ENCODE measurements around the gene BBS9. TPM values are rescaled to one million over a fixed set of nuclear protein-coding genes. Genes with fewer than 3 reads are reported as not detected.

The BBS9 gene
- total and polyA plus RNA-seq, 2 donors (not counting 3 experiments of a cell fraction or from before 2014, with no cell fraction given): 5.7 to 17.4 TPM

- no peak overlapping the region for H3K27ac ChIP-seq (ENCODE audit: insufficient read depth, low read depth, low read length)
- H3K9me3 ChIP-seq (replicated peaks; ENCODE audit: control insufficient read depth, insufficient read depth, low read length): no peaks in the 10 kb centered on the region
- H3K36me3 ChIP-seq (ENCODE audit: control insufficient read depth in 2 of 2, extremely low read depth in 1 of 2, insufficient read depth in 2 of 2, low read length in 2 of 2): no peaks in the 10 kb centered on the region
- H3K27me3 ChIP-seq (ENCODE audit: control insufficient read depth in 2 of 2, insufficient read depth in 2 of 2, low read length in 2 of 2): no peaks in the 10 kb centered on the region
- H3K4me2 ChIP-seq (ENCODE audit: insufficient read depth, low read length): no peak overlapping the region
- H3K9me1 ChIP-seq (replicated peaks; ENCODE audit: control insufficient read depth, extremely low read depth, insufficient read depth, low read length): no peaks in the 10 kb centered on the region
- intact Hi-C loops (cut with micrococcal nuclease) (no loop called here), dilution Hi-C loops (cut with MboI; ENCODE audit: extremely low pct_ligation_motif_present, low sequenced_read_pairs) (no loop called here)
- no peaks in the 10 kb centered on the region for H4K20me1 ChIP-seq (replicated peaks; ENCODE audit: control insufficient read depth, extremely low read depth, insufficient read depth, low read length)
- H3K9ac ChIP-seq (replicated peaks; ENCODE audit: extremely low read depth, insufficient read depth, low read length): no peak overlapping the region
- no peaks in the 10 kb centered on the region for H3K79me2 ChIP-seq (ENCODE audit: control insufficient read depth, insufficient read depth, low read length)
- no peak for TF ChIP-seq CTCF (IDR thresholded peaks at IDR 0.05; ENCODE audit: extremely low read depth in 1 of 2, insufficient read depth in 1 of 2, low read depth in 1 of 2, low read length in 2 of 2)
- no peak for TF ChIP-seq POLR2AphosphoS5 (IDR thresholded peaks at IDR 0.05; ENCODE audit: insufficient read depth, low read depth, low read length)
- no peak for TF ChIP-seq FOS (IDR thresholded peaks at IDR 0.05; ENCODE audit: borderline replicate concordance, insufficient read depth, low read length)
- TF ChIP-seq POLR2A (IDR thresholded peaks at IDR 0.05; ENCODE audit: low read depth, low read length): no peak
- TF ChIP-seq EZH2 (IDR thresholded peaks at IDR 0.05; ENCODE audit: borderline replicate concordance, low read depth, low read length, severe bottlenecking): no peak
- TF ChIP-seq, protein P1, sequence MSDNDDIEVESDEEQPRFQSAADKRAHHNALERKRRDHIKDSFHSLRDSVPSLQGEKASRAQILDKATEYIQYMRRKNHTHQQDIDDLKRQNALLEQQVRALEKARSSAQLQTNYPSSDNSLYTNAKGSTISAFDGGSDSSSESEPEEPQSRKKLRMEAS (IDR thresholded peaks at IDR 0.05; ENCODE audit: insufficient read depth, insufficient read length): no peak
- no peak for TF ChIP-seq JUN (IDR thresholded peaks at IDR 0.05; ENCODE audit: borderline replicate concordance, insufficient read depth, insufficient read length, low read depth)
- TF ChIP-seq GATA2 (IDR thresholded peaks at IDR 0.05; ENCODE audit: insufficient read depth, insufficient read length, low read depth, low read length): no peak
- no peak for TF ChIP-seq MYC (IDR thresholded peaks at IDR 0.05; ENCODE audit: low read depth, low read length)
- FAIRE-seq (no peak), DNase-seq (ENCODE audit: low read depth, low spot score) (no peak)
- no peak overlapping the region for H2AFZ ChIP-seq (ENCODE audit: low read depth, low read length)
- ChIA-PET CTCF (interaction anchor here (1.7 kb wide), 1 partner anchor 16 kb away, joined by 5 read pairs; no protein-coding TSS in a partner anchor), POLR2A (no interaction called here)
- BruUV-seq (replicated peaks): no TSS peak
- no peak overlapping the region for H3K4me3 ChIP-seq (replicated peaks in 1 of 3; ENCODE audit: insufficient read depth in 1 of 3, low read depth in 1 of 3, low read length in 3 of 3)
- peaks cover 6% of the 10 kb centered on the region for H3K4me1 ChIP-seq (ENCODE audit: control insufficient read depth, extremely low read depth, insufficient read depth, low read length)
Observed at GRCh38 chr7:33509206-33509605, 379.8 kb downstream of the BBS9 start.

All from endothelial cell of umbilical vein (primary cell).